DMS 273 treated with DMSO at 0.1 percent for 48 hours (cell line): ENCODE data around the gene SPDYE1.

Source experiments
- DNase-seq: peaks from one replicate; lab custom pipeline; 2025; lab: John Stamatoyannopoulos, UW

Gene SPDYE1

DNA sequence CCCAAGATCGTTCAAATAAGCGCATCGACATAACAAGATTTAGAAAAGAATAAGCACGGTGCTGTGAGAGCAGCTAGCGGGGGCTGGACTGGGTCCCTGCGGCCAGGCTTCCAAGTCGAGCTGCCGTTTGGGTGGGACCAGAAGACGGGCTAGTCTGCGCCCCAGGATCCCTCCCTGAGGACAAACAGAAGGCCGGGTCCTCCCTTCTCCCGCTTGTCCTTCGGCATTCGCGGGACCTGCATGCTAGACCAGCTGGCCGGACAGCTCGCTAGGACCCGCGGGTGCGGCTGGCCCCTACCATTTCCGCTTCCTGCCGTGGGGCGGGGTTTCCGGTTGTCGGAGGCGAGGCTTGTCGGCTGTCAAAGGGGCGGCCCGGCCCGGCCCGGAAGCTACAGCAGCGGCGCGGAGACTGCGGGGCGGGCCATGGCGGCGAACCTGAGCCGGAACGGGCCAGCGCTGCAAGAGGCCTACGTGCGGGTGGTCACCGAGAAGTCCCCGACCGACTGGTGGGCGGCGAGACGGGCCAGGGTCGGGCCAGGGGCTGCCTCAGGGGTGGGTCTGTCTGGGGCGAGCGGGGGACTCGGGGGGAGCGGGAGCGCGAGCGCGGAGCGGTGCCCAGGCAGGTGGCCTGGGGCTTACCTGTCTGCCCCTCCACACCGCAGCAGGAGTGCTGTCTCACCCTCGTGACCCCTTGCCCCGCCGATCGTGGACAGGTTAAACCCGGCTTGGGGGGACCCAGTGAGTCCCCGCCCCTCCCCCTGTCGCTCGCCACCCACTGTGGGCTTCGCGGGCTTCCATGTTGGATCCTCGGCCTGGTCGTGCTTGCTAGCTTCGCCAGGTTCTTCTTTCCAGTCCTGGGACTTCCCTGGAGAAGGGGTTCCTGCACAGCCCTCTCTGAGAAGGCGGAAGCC is 46.9 kb downstream of the SPDYE1 start, which contains the start of gene DBNL:
DBNL (plus strand) TSS at position 388 of the 911 bp plus-strand sequence; CDS start at position 424, 36 bp downstream.
- DNase-seq: peak; percentile 75

DNA sequence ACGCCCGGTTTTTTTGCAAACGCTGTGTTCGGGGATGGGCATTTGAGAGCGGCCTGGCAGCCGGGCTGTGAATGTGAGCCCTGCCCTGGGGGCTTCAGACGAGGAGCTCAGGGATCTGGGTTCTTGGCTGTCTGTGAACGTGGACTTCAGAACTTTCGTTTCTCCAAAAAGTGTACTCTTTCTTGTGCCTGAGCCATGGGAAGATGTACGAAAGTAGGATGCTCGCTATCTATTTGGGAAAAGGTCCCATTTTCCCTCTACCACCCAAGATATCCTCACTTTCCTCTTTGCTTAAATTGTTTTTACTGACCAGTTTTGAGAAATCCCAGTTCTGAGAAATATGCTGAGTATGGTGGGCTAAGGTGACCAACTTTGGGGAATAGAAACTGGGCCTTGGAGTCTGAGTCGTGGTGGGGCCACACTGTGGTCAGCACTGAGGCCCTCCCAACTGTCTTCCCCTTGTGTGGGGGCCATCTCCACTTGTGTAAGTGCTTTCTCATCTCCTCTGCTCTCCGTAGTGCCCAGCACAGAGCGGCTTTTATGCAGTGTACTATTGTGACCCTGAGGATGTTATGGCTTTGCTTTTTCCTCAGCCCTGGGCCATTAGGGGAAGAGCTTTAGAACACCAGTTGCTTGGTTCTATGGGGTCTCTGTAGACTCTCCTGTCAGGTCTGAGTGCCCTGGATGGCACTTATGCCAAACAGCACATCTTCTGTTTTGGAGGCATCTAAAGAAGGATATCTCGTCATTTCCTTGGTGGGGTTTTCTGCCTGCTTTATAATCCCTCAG is 47.7 kb downstream of the SPDYE1 start:
- DNase-seq: no peak

DNA sequence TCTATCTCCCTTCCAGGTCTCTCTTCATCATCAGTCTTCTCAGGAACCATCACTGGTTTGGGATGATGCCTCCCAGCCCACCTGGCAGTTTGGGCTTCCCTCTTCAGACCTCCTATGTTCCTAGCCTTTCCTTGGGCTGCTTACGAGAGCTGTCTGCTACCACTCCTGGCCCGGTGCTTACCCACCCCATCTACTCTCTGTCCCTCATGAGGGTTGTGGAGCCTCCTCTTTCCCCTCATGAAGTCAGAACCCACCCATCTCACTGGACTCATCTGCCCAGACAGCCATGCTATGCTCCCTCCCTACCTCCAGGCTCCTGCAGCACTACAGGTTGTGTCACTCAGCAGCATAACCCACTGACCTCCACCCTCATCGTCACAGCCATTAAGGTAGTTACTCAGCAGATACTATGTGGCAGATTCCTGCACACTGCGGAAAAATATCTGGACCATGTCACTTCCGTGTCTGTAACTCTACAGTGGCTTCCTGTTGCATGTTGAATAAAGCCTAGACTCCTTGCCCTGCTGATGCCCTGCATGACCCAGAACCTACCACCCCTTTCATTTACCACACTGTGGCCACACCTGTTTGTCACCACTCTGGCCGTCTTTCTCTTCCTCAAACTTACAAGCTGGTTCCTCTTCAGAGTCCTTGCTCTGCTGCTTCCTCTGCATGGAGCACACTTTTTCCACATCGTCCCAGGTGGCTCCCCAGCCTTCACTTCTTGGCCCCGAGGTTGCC is 48.8 kb downstream of the SPDYE1 start:
- no peak for DNase-seq

DNA sequence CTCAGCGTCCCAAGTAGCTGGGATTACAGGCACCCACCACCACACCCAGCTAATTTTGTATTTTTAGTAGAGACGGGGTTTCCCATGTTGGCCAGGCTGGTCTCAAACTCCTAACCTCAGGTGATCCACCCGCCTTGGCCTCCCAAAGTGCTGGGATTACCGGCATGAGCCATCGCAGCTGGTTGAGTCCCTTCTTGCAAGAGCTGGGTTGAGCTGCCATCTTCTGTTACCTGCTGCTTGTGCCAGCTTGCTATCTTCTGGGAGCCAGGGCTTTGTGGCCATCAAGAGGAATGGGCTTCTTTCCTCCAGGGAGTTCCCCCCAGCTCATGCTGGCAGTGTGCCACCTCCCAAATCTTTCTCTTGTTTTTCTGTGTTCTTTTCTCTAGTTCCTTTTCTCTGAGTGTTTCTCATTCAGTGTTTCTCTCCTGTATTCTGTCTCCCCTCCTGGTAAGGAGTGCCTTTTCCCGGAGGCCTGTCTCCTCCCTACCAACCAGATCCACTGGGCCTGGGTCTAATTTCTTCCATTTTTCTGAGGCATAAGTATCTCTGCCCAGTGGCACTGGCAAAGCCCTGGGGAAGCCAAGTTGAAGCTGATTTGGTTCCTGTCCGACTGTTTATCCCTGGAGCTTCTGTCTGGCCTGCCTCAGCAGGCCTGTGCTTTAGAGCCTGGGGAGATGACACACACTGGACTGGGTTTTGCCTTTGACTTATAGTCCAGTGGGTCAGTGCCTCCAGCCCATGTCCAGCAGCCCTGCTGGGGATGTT is 50.5 kb downstream of the SPDYE1 start:
- DNase-seq: no peak

DNA sequence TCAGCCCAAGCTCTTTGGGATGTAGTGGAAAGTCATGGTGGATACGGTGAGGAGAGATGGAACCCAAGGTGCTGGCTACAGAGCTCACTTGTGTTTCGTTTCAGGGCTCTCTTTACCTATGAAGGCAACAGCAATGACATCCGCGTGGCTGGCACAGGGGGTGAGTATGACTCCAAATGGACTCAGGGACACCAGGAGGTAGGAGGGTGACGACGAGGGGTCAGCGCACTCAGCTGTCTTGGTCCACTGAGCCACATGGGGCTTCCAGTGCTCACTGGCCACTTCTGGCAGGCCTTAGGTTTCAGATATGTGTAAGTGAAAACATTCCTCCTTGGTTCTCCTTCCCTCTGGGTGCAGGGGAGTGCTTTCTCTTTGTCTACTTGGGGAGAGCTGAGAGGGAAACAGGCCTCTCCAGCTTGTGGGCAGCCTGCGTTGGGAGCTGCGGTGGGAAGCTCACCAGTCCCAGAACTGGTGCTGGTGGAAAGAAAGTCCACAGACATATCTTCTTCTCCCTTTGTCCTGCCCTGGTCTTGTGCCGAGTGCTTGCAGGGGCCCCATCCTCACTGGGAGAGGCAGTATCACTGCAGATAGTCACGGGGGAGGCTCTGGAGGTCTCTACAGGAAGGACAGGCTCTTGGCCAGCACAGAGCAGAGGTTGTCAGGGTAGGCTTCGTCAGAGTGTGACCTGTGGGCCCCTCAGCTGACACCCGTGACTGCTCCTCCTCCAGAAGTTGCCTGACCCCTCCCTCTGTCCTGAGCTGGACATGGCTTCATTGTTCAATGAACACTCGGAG is 52.6 kb downstream of the SPDYE1 start:
- DNase-seq: no peak

DNA sequence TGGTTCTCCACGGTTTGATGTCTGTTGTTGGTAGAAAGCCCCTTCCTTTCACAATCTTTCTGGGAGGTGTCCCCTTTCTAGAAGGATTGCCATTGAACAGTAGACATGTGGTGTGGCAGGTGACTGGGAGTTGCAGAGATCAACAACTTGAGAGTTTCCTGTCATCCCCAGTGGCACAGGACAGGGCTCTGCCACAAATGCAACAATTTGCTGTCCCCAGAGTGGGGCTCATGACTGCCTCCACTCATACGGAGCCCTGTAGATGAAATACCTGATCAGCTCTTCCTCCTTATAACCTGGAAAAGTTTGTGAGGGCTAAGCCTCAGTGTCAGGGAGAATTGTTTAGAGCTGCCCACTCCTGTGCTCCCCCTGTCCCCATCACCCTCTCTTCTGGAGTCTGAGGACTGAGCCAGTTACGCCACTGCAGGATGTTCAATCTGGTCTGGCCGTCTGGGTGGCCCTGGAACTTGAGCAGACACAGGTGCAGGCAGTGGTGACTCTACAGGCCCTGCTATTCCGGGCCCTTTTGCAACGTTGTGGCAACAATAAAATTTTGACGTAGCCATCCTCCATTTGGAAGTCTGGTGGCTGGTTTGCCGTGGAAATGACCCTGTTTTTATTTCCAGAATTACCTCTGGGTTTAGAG is 53.3 kb downstream of the SPDYE1 start:
- no peak for DNase-seq

DNA sequence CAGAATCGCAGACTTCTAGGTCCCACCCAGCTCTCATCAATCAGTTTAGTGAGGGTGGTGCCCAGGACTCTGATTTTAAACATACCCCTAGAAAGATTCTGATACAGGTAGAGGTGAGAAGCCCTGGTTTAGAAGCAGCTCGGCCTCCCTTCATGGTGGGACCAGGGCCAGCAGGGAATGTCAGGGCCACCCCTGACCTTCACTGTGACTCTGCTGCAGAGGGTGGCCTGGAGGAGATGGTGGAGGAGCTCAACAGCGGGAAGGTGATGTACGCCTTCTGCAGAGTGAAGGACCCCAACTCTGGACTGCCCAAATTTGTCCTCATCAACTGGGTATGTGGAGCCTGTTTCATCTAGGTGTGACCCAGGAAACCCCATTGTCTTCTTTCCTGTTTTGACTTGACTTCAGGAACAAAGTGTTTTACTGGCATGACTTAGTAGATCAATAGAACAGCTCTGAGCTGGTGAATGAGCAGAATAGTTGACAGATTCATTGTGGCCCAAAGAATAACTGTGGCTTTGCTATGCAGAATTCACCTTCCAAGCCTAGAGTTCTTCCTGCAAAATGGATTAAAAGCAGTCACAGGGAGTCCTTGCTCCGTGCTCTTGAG is 54.0 kb downstream of the SPDYE1 start:
- no peak for DNase-seq

DNA sequence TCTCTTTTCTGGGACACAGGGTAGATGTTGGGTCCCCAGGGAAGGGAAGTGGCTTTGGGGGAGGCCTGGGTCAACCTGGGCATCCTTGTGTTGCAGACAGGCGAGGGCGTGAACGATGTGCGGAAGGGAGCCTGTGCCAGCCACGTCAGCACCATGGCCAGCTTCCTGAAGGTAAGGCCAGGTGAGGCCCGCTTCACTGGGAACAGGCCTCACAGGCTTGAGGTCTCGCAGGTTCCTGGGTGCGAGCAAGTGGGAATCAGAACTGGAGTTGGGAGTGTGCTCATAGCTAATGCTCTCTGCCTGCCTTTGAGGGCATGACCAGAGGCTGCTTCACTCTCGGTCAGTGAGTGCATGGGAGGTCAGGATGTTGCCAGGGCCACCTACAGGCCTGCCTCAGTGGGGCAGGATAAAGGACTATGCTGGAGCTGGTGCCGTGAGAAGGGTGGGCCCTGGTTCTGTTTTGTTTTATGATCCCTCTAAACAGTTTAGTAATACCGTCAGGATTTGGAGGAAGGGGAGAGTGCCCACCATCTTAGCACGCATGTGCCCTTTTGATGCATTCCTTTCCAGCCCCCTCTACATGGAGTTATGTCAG is 55.2 kb downstream of the SPDYE1 start:
- DNase-seq: no peak

DNA sequence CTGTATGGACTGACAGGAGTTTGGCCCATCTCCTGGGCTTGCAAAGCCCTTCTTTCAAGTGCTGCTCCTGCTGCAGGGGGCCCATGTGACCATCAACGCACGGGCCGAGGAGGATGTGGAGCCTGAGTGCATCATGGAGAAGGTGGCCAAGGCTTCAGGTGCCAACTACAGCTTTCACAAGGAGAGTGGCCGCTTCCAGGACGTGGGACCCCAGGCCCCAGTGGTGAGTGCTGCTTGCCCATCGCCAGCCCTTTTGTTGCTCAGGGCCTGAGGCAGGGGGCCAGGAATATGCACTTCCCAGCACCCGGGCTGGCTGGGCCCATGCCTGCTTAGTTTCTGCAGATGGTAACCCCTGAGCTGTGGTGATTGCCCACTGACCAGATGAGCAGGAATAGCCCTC is 59.0 kb downstream of the SPDYE1 start:
- DNase-seq: no peak

DNA sequence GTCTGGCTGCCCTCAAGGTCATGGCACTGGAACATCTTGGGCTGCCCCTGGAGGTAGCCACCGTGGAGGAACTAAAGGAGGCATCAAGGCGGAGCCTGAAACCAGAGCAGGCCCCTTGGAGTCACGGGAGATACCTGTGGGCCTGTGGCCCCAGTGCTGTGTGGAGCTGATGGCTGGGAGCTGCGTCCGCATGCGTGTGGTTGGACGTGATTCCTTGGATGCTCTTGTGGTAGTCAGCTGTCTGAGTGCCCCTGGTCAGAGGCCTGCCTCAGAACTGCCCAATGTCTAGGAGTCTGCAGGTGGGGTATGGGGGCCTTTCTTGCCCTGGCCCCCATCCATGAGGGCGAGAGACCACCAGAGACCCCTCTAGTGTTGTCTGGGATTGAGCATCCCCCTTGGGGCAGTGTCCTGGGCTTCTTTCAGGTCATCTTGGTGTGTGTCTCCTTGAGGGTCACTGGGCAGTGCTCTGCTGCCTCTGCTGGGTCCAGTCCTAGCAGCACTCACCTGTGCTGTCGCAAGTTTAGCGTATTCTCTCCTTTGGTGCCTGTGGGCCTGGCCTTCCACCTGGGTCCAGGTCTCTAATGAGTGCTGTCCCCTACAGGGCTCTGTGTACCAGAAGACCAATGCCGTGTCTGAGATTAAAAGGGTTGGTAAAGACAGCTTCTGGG is 59.6 kb downstream of the SPDYE1 start:
- no peak for DNase-seq

DNA sequence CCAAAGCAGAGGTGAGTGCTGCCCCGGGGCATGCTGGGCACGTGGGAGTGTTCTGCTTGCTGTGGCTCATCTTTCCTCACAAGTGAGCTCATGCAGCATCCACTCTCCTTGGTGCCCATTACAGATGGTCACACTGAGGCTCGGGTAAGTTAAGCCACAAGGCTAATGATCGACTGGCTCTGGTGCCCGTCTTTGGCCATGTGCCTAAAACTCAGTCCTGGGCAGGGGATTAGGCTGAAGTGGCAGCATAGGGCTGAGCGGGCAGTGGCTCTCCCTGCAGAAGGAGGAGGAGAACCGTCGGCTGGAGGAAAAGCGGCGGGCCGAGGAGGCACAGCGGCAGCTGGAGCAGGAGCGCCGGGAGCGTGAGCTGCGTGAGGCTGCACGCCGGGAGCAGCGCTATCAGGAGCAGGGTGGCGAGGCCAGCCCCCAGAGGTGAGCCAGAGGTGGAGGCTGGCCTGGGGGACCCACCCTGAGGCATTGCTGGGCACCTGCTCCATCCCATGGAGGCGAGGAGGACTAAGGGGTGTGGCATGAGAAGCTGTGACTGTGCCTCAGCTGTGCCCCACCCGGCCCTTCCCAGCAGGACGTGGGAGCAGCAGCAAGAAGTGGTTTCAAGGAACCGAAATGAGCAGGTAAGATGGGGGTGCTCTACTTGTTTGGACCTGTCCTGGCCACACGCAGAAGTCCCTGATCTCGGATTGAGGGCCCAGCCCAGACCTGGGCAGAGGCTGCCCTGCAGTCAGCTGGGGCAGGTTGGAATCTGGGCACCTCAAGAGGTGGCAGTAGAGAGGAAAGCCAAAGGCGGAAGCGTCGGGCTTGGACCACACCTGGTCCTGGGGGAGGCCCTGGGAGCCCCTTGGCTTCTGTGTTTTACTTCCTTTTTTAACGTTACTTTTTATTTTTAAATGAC is 60.4 kb downstream of the SPDYE1 start:
- DNase-seq: no peak

DNA sequence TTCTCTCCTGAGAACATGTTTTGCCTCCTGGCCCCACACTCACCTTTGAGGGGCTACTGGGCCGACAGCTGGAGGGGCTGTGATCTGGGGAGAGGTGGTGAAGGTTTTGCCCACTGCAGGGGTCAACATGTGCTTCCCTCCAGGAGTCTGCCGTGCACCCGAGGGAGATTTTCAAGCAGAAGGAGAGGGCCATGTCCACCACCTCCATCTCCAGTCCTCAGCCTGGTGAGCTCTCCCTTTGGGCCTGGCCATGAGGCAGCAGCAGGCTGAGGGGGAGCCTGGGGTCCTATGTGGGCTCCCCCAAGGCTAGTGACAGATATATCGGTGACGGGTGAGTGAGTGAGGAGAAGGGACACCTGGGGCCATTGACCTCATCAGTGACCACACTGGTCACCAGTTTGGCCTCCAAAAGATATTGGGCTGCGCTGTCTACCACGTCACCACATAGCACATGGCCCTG is 61.1 kb downstream of the SPDYE1 start:
- DNase-seq: no peak

DNA sequence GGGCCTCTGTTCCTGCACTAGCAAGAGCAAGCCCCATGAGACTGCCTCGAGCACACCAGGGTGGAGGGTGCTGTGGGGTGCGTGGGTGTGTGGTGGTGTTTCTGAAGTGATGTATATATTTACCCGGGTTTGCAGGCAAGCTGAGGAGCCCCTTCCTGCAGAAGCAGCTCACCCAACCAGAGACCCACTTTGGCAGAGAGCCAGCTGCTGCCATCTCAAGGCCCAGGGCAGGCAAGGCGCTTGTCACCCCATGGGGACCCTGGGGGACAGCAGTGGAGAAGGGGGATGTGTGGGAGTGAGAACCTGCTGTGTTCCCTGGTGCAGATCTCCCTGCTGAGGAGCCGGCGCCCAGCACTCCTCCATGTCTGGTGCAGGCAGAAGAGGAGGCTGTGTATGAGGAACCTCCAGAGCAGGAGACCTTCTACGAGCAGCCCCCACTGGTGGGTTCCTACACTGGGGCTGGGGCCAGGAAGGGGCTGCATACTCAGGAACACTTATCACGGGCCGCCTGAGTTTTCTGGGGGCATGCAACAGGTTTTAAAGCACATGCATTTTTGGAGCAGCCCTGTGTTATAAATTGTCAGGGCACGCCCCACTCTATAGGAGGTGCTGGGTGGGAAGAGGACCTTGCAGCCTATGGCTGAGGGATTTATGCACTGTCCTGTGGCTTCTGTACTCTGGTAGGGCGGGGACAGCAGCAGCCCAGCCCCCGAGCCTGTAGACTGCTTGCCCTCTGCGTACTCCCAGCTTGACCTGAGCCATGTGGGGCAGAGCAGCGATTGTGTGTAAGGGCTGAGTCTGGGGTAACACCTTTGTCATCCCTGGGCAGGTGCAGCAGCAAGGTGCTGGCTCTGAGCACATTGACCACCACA is 61.8 kb downstream of the SPDYE1 start:
- no peak for DNase-seq
